DLD1 (cell line): Measurements from ENCODE around the gene EPB41L3.

Experiments used
- in situ Hi-C: cut with HindIII; loops from 2 replicates; pipeline ENCODE4 v1.10.0; 2017; ENCODE audit warnings: low sequenced_read_pairs

The EPB41L3 gene

GRCh38 chr18:5419030-5419429, 124.8 kb downstream of the EPB41L3 start:
- in situ Hi-C loops = no loop called here

GRCh38 chr18:5417342-5417741, 126.5 kb downstream of the EPB41L3 start:
- in situ Hi-C loops = no loop called here

GRCh38 chr18:5416112-5416511, 127.7 kb downstream of the EPB41L3 start:
- in situ Hi-C loops = no loop called here

GRCh38 chr18:5415665-5416064, 128.1 kb downstream of the EPB41L3 start:
- in situ Hi-C loops = no loop called here

GRCh38 chr18:5415031-5415430, 128.8 kb downstream of the EPB41L3 start:
- in situ Hi-C loops = no loop called here

- in situ Hi-C loops = no loop called here
These were observed 129.3 kb downstream of the EPB41L3 start for GRCh38 chr18:5414546-5414945.

GRCh38 chr18:5413447-5413846, 130.3 kb downstream of the EPB41L3 start:
- in situ Hi-C loops = no loop called here

GRCh38 chr18:5410582-5410981, 133.2 kb downstream of the EPB41L3 start:
- in situ Hi-C loops = no loop called here

GRCh38 chr18:5398269-5398668, 145.5 kb downstream of the EPB41L3 start:
- in situ Hi-C loops = no loop called here

GRCh38 chr18:5397102-5397501, 146.7 kb downstream of the EPB41L3 start:
- in situ Hi-C loops = no loop called here

GRCh38 chr18:5395860-5396448, 147.8 kb downstream of the EPB41L3 start:
- in situ Hi-C loops = no loop called here

GRCh38 chr18:5393779-5394178, 150.0 kb downstream of the EPB41L3 start:
- in situ Hi-C loops = no loop called here

- in situ Hi-C loops = no loop called here
These were observed 152.4 kb downstream of the EPB41L3 start for GRCh38 chr18:5391409-5391808.

- in situ Hi-C loops = no loop called here
These were observed 154.4 kb downstream of the EPB41L3 start for GRCh38 chr18:5389356-5389755.

GRCh38 chr18:5388896-5389295, 154.9 kb downstream of the EPB41L3 start:
- in situ Hi-C loops = no loop called here

GRCh38 chr18:5380586-5380985, 163.2 kb downstream of the EPB41L3 start:
- in situ Hi-C loops = no loop called here

- in situ Hi-C loops = no loop called here
These were observed 166.8 kb downstream of the EPB41L3 start for GRCh38 chr18:5376986-5377385.

- in situ Hi-C loops = no loop called here
These were observed 173.5 kb downstream of the EPB41L3 start for GRCh38 chr18:5370332-5370731.

GRCh38 chr18:5369513-5369912, 174.3 kb downstream of the EPB41L3 start:
- in situ Hi-C loops = no loop called here

GRCh38 chr18:5365443-5365842, 178.4 kb downstream of the EPB41L3 start:
- in situ Hi-C loops = no loop called here

- in situ Hi-C loops = no loop called here
These were observed 193.2 kb downstream of the EPB41L3 start for GRCh38 chr18:5350636-5351035.
